GM19455 (cell line): ENCODE results near the gene C1orf174.

Experiments
- ATAC-seq: cut with Tn5 transposase; IDR thresholded peaks from one replicate; pipeline ENCODE4 v1.9.1; 2021; ENCODE audit not compliant: unreplicated experiment

C1orf174 gene

GRCh38 chr1:3898475-3898735 is 1.7 kb downstream of the C1orf174 start:
- no peak for ATAC-seq

GRCh38 chr1:3896396-3897000 is 3.6 kb downstream of the C1orf174 start:
- ATAC-seq: no peak

GRCh38 chr1:3895951-3896325 is 4.1 kb downstream of the C1orf174 start:
- ATAC-seq: no peak

GRCh38 chr1:3895279-3895950 is 4.7 kb downstream of the C1orf174 start:
- ATAC-seq: no peak

- ATAC-seq: no peak
These were observed 5.3 kb downstream of the C1orf174 start for GRCh38 chr1:3894626-3895278.

GRCh38 chr1:3893190-3893589 is 6.9 kb downstream of the C1orf174 start:
- ATAC-seq: no peak

GRCh38 chr1:3892748-3893147 is 7.3 kb downstream of the C1orf174 start:
- ATAC-seq: no peak

- ATAC-seq: no peak
These were observed 8.7 kb downstream of the C1orf174 start for GRCh38 chr1:3891329-3891865.

- ATAC-seq: no peak
These were observed 9.4 kb downstream of the C1orf174 start for GRCh38 chr1:3890389-3891328.

- no peak for ATAC-seq
These were observed 10.1 kb downstream of the C1orf174 start for GRCh38 chr1:3889936-3890335.

GRCh38 chr1:3888301-3888700 is 11.8 kb downstream of the C1orf174 start:
- ATAC-seq: no peak

GRCh38 chr1:3886691-3887090 is 13.4 kb downstream of the C1orf174 start:
- no peak for ATAC-seq

GRCh38 chr1:3886106-3886670 is 13.9 kb downstream of the C1orf174 start:
- no peak for ATAC-seq

- no peak for ATAC-seq
These were observed 14.5 kb downstream of the C1orf174 start for GRCh38 chr1:3885611-3886010.

- ATAC-seq: no peak
These were observed 15.1 kb downstream of the C1orf174 start for GRCh38 chr1:3884966-3885365.

- no peak for ATAC-seq
These were observed 16.7 kb downstream of the C1orf174 start for GRCh38 chr1:3883194-3883925.

- ATAC-seq: no peak
These were observed 18.9 kb downstream of the C1orf174 start for GRCh38 chr1:3881193-3881480.

GRCh38 chr1:3880429-3881192 is 19.5 kb downstream of the C1orf174 start:
- ATAC-seq: no peak

GRCh38 chr1:3879787-3880428 is 20.2 kb downstream of the C1orf174 start:
- no peak for ATAC-seq
